Measurements from ENCODE around the gene DIS3L2.

DIS3L2 gene

DNA sequence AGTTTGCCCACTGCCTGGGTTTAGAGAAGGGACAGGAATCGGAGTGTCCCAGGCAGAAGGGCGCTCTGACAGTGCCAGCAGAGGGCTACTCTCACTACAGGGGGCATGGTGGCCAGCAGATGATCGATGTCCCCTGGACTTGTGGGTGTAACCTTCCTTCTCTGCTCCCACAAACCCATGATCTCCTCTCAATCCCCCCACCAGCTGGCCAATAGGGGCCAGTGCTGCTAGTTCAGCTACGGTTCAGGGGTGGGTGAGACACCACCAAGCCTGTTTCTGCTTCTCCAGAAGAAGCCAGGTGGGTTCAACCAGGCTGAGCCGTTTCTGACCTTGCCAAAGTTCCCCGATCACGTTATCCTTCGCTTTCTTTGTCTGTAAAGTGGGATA is 36.6 kb upstream of the DIS3L2 start:
- H3K36me3 ChIP-seq (ENCODE audit: insufficient read depth, low read length) = peaks cover 24% of the 10 kb centered on the region

DNA sequence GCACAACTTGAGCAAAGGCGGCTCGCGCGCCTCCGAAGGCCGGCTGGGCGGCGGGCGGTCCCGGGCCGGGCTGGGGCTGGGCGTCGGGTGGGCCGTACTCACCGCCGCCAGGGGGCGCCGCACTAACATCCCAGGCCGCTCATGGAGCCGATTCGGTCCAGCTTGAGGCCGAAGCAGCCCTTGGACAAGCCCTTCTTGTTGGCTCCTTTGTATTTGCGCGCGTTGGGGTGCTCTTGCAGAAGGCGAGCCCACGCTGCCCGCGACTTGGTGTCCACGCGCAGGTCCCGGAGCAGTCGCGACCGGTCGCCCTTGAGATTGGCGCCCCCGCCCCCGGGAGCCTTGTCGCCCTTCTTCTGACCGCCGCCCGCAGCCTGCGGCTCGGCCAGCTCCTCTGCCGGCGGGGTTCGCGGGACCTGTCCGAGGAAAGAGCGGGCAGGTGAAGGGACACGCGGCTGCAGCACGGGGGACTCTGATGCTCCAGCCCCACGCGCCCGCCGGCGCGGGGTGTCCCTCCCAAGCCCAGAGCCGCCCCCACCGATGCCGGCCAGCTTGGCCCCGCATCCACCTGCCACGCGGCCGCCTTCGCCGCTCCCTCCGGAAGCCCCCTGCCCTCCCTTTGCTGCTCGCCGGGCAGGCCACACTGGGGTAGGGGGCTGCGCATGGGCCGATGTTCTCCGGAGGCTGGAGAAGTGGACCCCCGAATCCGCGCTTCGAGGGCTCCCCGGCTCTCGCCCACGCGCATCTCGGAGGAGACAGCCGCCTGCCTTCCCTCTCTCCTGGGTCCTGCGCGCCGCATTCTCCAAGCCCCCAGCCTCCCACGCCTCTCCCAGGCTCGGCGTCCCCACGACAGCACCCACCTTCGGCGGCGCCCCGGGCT is 36.0 kb upstream of the DIS3L2 start:
- Histone ChIP-seq H3K9me3 (ENCODE audit: low read length) (no peaks in the 10 kb centered on the region), H3K4me1 (ENCODE audit: insufficient read depth, low read length) (peaks cover 56% of the 10 kb centered on the region), H3K4me3 (ENCODE audit: low read length) (peak overlapping the region; percentile 65), H3K27me3 (ENCODE audit: insufficient read depth, low read length) (no peaks in the 10 kb centered on the region), H3K36me3 (ENCODE audit: insufficient read depth, low read length) (peaks cover 24% of the 10 kb centered on the region), H2AFZ (ENCODE audit: low read depth, low read length) (peak overlapping the region; percentile 71)

More for the DNA sequence above, 36.6 kb upstream of the DIS3L2 start:
- Histone ChIP-seq H2AFZ (ENCODE audit: low read depth, low read length) (peak overlapping the region; percentile 71), H3K4me3 (ENCODE audit: low read length) (peak overlapping the region; percentile 65), H3K27me3 (ENCODE audit: insufficient read depth, low read length) (no peaks in the 10 kb centered on the region), H3K4me1 (ENCODE audit: insufficient read depth, low read length) (peaks cover 56% of the 10 kb centered on the region), H3K9me3 (ENCODE audit: low read length) (no peaks in the 10 kb centered on the region)

DNA sequence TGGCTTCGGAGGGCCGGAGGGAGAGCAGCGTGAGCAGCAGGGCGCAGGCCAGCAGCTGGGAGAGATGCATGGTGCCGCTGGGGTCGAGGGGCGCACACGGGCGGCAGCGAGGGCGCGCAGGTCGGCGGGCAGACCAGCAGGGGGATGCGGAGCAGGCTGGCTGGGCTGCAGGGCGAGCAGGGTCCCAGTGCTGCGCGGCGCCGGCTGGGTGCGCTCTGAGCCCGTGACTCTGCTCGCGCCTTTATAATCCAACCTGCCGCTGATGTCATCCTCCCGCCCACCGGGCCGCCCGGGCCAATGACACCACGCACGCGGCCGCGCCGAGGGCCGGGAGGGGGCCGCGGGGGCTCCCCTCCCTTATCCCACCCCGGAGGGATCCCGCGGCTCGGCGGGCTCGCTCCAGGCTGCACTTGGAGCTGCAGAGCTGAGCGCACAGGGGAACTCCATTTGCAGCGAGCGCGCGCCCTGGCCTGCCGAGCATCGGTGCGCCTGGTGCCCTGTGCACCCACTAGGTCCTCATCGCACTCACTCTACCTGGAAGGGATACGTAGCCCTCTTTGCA is 35.3 kb upstream of the DIS3L2 start, which contains the start of gene NPPC:
Gene NPPC, minus strand, starts transcription at position 217 of the 562 bp plus-strand sequence. Its CDS starts 147 bp downstream, at position 70.
- H2AFZ ChIP-seq (ENCODE audit: low read depth, low read length) = peak within 1 kb of the TSS; percentile 71
- peak within 1 kb of the TSS; percentile 65 for H3K4me3 ChIP-seq (ENCODE audit: low read length)
- H3K4me1 ChIP-seq (ENCODE audit: insufficient read depth, low read length) = peaks cover 56% of the 10 kb centered on the region
- H3K27me3 ChIP-seq (ENCODE audit: insufficient read depth, low read length) = no peaks in the 10 kb centered on the region
- H3K9me3 ChIP-seq (ENCODE audit: low read length) = no peaks in the 10 kb centered on the region
- peaks cover 24% of the 10 kb centered on the region for H3K36me3 ChIP-seq (ENCODE audit: insufficient read depth, low read length)

DNA sequence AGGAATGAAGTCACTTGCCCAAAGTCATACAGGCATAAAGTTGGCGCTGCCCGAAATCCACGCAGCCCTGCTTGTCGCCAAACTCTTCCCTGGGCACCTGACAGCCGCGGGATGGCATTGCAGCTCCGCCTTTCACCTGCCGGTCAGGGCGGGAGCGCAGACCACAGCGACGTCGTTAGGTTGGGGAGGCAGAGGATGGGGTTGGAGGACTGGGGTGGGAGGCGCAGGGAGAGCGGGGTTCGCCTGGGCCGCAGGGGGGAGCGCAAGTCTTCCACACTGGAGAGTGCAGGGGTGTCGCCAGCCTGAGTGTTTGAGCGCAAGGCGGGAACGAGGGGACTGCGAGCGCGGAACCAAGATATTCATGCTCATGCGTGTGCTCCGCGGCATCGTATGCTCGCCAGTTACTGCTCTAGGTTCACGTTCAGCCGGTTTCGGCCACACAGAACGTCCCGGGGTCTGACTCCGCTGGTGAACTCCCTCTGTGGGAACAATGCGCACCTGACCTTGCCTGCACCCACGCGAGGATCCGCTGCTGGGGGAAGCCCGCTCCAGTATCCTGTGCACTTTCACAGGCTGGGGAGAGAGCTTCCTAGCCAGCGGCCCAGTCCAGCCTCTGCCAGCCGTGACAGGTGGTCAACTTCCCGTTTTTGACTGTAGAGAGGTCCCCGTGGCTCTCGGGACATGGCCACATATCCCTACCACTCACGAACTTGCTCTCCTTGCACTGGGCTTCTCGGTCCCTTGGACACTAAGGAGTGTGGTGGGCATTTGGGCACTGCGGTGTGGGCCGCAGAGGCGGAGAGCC is 34.5 kb upstream of the DIS3L2 start:
- H3K9me3 ChIP-seq (ENCODE audit: low read length) = no peaks in the 10 kb centered on the region
- H3K27me3 ChIP-seq (ENCODE audit: insufficient read depth, low read length) = no peaks in the 10 kb centered on the region
- H3K4me1 ChIP-seq (ENCODE audit: insufficient read depth, low read length) = peaks cover 56% of the 10 kb centered on the region
- H3K36me3 ChIP-seq (ENCODE audit: insufficient read depth, low read length) = peaks cover 21% of the 10 kb centered on the region
- H3K4me3 ChIP-seq (ENCODE audit: low read length) = peak overlapping the region; percentile 65
- H2AFZ ChIP-seq (ENCODE audit: low read depth, low read length) = peak overlapping the region; percentile 71

DNA sequence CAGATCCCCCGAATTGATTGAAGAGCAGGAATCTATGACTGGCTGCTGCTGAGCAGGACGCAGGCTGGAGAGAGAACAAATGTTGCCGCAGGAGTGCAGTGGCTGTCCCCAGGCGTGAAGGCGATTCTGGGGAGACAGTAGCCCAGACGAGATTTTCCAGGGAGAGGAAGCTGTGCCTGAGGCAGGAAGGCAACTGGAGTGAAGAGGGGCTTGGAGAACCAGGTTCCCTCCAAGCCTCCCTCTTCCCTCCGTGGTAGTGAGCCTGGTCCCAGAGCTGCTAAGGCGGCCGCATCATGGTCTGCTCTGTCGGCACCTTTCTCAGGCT is 34.0 kb upstream of the DIS3L2 start:
- peaks cover 21% of the 10 kb centered on the region for H3K36me3 ChIP-seq (ENCODE audit: insufficient read depth, low read length)
- H3K27me3 ChIP-seq (ENCODE audit: insufficient read depth, low read length) = no peaks in the 10 kb centered on the region
- no peak overlapping the region for H3K4me3 ChIP-seq (ENCODE audit: low read length)

DNA sequence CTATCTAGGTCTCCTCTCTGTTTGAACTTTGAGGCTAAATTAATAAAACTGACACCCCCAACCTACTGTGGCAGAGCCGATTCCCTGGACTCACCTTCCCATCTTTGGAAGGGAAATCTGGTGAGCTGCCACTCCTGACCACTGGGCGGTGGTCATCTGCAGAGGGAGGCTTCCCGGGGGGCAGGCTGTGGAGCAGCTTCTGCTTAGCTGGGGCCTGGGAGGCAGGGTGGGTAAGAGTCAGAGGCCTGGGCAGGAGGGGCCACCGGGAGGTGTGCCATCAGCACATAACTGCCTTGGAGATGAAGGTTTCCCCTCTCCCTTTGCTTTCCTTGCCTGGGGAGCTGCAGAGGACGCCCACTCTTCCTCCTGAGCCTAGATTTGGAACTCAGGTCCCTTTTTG is 33.0 kb upstream of the DIS3L2 start:
- H3K9me3 ChIP-seq (ENCODE audit: low read length) = no peaks in the 10 kb centered on the region
- H3K4me1 ChIP-seq (ENCODE audit: insufficient read depth, low read length) = peaks cover 44% of the 10 kb centered on the region
- no peaks in the 10 kb centered on the region for H3K27me3 ChIP-seq (ENCODE audit: insufficient read depth, low read length)
- peaks cover 16% of the 10 kb centered on the region for H3K36me3 ChIP-seq (ENCODE audit: insufficient read depth, low read length)
- no peak overlapping the region for H2AFZ ChIP-seq (ENCODE audit: low read depth, low read length)
- no peak overlapping the region for H3K4me3 ChIP-seq (ENCODE audit: low read length)

More for the DNA sequence above, 34.0 kb upstream of the DIS3L2 start:
- H2AFZ ChIP-seq (ENCODE audit: low read depth, low read length) = no peak overlapping the region
- peaks cover 53% of the 10 kb centered on the region for H3K4me1 ChIP-seq (ENCODE audit: insufficient read depth, low read length)
- H3K9me3 ChIP-seq (ENCODE audit: low read length) = no peaks in the 10 kb centered on the region

GRCh38 chr2:231928901-231929725 is 32.4 kb upstream of the DIS3L2 start:
- no peaks in the 10 kb centered on the region for H3K9me3 ChIP-seq (ENCODE audit: low read length)
- H2AFZ ChIP-seq (ENCODE audit: low read depth, low read length) = peak overlapping the region; percentile 37
- no peaks in the 10 kb centered on the region for H3K27me3 ChIP-seq (ENCODE audit: insufficient read depth, low read length)
- H3K36me3 ChIP-seq (ENCODE audit: insufficient read depth, low read length) = peaks cover 10% of the 10 kb centered on the region
- H3K4me1 ChIP-seq (ENCODE audit: insufficient read depth, low read length) = peaks cover 37% of the 10 kb centered on the region
- no peak overlapping the region for H3K4me3 ChIP-seq (ENCODE audit: low read length)

- peaks cover 28% of the 10 kb centered on the region for H3K4me1 ChIP-seq (ENCODE audit: insufficient read depth, low read length)
- H3K9me3 ChIP-seq (ENCODE audit: low read length) = no peaks in the 10 kb centered on the region
- H2AFZ ChIP-seq (ENCODE audit: low read depth, low read length) = no peak overlapping the region
- H3K27me3 ChIP-seq (ENCODE audit: insufficient read depth, low read length) = no peaks in the 10 kb centered on the region
- H3K4me3 ChIP-seq (ENCODE audit: low read length) = no peak overlapping the region
- H3K36me3 ChIP-seq (ENCODE audit: insufficient read depth, low read length) = peaks cover under 1% of the 10 kb centered on the region
These were observed 31.4 kb upstream of the DIS3L2 start for GRCh38 chr2:231929961-231930592.

DNA sequence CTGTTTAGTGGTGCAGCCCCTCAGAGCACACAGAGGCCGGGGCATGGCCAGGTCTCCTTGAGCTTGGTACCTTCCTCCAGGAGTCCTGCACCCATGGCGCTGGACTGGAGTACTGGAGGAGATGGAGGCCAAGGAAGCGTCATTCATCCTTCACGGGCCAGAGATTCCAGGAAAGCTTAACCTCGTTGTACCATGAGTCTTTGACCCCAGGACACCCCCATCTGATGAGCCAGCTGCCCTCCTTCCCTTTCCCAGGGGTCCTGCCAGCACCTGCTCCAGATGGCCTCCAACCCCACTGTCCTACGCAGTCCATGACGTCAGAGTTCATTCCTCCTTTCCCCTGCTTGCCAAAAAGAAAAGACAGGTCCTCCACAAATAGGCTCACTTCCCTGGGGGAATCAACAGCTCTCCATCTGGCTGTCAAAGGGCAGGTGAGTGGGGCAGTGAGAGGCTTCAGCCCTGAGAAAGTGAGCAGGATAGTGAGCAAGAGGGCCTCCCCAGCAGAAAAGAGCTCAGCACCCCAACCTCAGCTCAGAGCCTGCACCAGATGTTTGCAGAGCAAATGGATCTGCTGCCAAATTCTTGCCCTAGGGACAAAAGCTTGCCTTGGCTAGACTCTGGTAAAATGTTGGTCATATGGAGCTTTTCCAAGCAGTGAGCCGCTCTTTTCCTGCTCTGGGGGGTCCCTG is 30.8 kb upstream of the DIS3L2 start:
- peaks cover 27% of the 10 kb centered on the region for H3K4me1 ChIP-seq (ENCODE audit: insufficient read depth, low read length)
- H3K9me3 ChIP-seq (ENCODE audit: low read length) = no peaks in the 10 kb centered on the region
- no peaks in the 10 kb centered on the region for H3K36me3 ChIP-seq (ENCODE audit: insufficient read depth, low read length)
- no peaks in the 10 kb centered on the region for H3K27me3 ChIP-seq (ENCODE audit: insufficient read depth, low read length)
- no peak overlapping the region for H2AFZ ChIP-seq (ENCODE audit: low read depth, low read length)
- no peak overlapping the region for H3K4me3 ChIP-seq (ENCODE audit: low read length)

- Histone ChIP-seq H3K9me3 (ENCODE audit: low read length) (no peaks in the 10 kb centered on the region), H3K4me1 (ENCODE audit: insufficient read depth, low read length) (peaks cover 27% of the 10 kb centered on the region), H2AFZ (ENCODE audit: low read depth, low read length) (no peak overlapping the region), H3K36me3 (ENCODE audit: insufficient read depth, low read length) (no peaks in the 10 kb centered on the region), H3K4me3 (ENCODE audit: low read length) (no peak overlapping the region), H3K27me3 (ENCODE audit: insufficient read depth, low read length) (no peaks in the 10 kb centered on the region)
These were observed 30.0 kb upstream of the DIS3L2 start for GRCh38 chr2:231931481-231931915.

DNA sequence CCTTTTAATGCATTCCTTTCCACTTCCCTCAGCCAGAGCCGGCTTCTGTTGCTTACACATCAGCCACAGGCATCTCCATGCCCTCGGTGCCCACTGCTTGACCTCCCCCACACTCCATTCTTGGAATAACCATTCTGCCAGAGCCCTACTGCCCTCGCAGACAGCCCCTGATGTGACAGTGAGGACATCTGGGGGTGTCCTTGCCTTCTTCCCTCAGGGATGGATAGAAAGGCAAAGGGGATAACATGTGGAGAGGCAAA is 28.9 kb upstream of the DIS3L2 start:
- Histone ChIP-seq H3K27me3 (ENCODE audit: insufficient read depth, low read length) (no peaks in the 10 kb centered on the region), H2AFZ (ENCODE audit: low read depth, low read length) (no peak overlapping the region), H3K4me3 (ENCODE audit: low read length) (no peak overlapping the region), H3K4me1 (ENCODE audit: insufficient read depth, low read length) (peaks cover 16% of the 10 kb centered on the region), H3K9me3 (ENCODE audit: low read length) (no peaks in the 10 kb centered on the region), H3K36me3 (ENCODE audit: insufficient read depth, low read length) (no peaks in the 10 kb centered on the region)

Data from neuron (in vitro differentiated cells).